Mesodermal cell (in vitro differentiated cells): ENCODE results near the gene RNASEL.

ENCODE experiments used
- H3K27ac ChIP-seq: 2 replicates; pipeline ENCODE4 v1.7.0; 2013; ENCODE audit warnings: mild to moderate bottlenecking, low read depth, low read length, moderate library complexity; ENCODE audit not compliant: severe bottlenecking
- H3K36me3 ChIP-seq: 2 replicates; pipeline ENCODE4 v1.7.1; 2013; ENCODE audit warnings: mild to moderate bottlenecking, low read length, moderate library complexity; ENCODE audit not compliant: control insufficient read depth, insufficient read depth
- H3K4me1 ChIP-seq: one replicate; pipeline ENCODE4 v1.7.1; 2013; ENCODE audit warnings: mild to moderate bottlenecking, low read length; ENCODE audit not compliant: insufficient read depth, control insufficient read depth, poor library complexity, severe bottlenecking
- H3K4me3 ChIP-seq: 2 replicates; pipeline ENCODE4 v1.7.0; 2013; ENCODE audit warnings: low read length, control low read depth, mild to moderate bottlenecking; ENCODE audit not compliant: insufficient read depth, poor library complexity, severe bottlenecking; ENCODE audit errors: extremely low read depth
- H3K9me3 ChIP-seq: 2 replicates; pipeline ENCODE4 v1.7.1; 2013; ENCODE audit warnings: mild to moderate bottlenecking, low read length, moderate library complexity; ENCODE audit not compliant: control insufficient read depth
- WGBS, 2 experiments: methylation state at CpG; one replicate each; pipeline ENCODE4 v1.1.5; 2013; ENCODE audit warnings: missing lambda C conversion rate in 2 of 2; ENCODE audit not compliant: insufficient coverage in 2 of 2; 5-methylcytosine and 5-hydroxymethylcytosine counted together

The RNASEL gene

GRCh38 chr1:182584746-182585145 lies 4.3 kb downstream of the RNASEL start:
- Histone ChIP-seq H3K4me3 (no peak overlapping the region), H3K4me1 (no peaks in the 10 kb centered on the region), H3K27ac (no peak overlapping the region), H3K36me3 (no peaks in the 10 kb centered on the region), H3K9me3 (no peaks in the 10 kb centered on the region)
- WGBS, 2 experiments: 92 to 100% methylated on average over 3 to 4 of the region's 4 CpGs

GRCh38 chr1:182580736-182581135 lies 8.3 kb downstream of the RNASEL start:
- no peaks in the 10 kb centered on the region for H3K4me1 ChIP-seq
- no peaks in the 10 kb centered on the region for H3K9me3 ChIP-seq
- no peak overlapping the region for H3K4me3 ChIP-seq
- 83 to 91% methylated on average over 1 to 2 of the region's 2 CpGs for whole genome bisulfite sequencing, 2 experiments
- no peaks in the 10 kb centered on the region for H3K36me3 ChIP-seq
- no peak overlapping the region for H3K27ac ChIP-seq

GRCh38 chr1:182575540-182576149 lies 13.4 kb downstream of the RNASEL start:
- no peak overlapping the region for H3K27ac ChIP-seq
- no peak overlapping the region for H3K4me3 ChIP-seq
- WGBS, 2 experiments: 84% methylated on average over 3 of the region's 3 CpGs; no CpG with 5 or more reads in 1 of the 2 experiments
- H3K4me1 ChIP-seq: no peaks in the 10 kb centered on the region
- H3K36me3 ChIP-seq: no peaks in the 10 kb centered on the region
- H3K9me3 ChIP-seq: no peaks in the 10 kb centered on the region

GRCh38 chr1:182574156-182574555 lies 14.9 kb downstream of the RNASEL start:
- H3K27ac ChIP-seq: no peak overlapping the region
- 100% methylated on average over 1 to 3 of the region's 4 CpGs for WGBS, 2 experiments
- H3K4me1 ChIP-seq: no peaks in the 10 kb centered on the region
- no peak overlapping the region for H3K4me3 ChIP-seq
- no peaks in the 10 kb centered on the region for H3K9me3 ChIP-seq
- H3K36me3 ChIP-seq: no peaks in the 10 kb centered on the region

GRCh38 chr1:182570611-182570970 lies 18.5 kb downstream of the RNASEL start:
- Histone ChIP-seq H3K4me1 (no peaks in the 10 kb centered on the region), H3K36me3 (no peaks in the 10 kb centered on the region), H3K27ac (no peak overlapping the region), H3K9me3 (no peaks in the 10 kb centered on the region), H3K4me3 (no peak overlapping the region)
- WGBS, 2 experiments: 100% methylated on average over 1 of the region's 2 CpGs

DNA sequence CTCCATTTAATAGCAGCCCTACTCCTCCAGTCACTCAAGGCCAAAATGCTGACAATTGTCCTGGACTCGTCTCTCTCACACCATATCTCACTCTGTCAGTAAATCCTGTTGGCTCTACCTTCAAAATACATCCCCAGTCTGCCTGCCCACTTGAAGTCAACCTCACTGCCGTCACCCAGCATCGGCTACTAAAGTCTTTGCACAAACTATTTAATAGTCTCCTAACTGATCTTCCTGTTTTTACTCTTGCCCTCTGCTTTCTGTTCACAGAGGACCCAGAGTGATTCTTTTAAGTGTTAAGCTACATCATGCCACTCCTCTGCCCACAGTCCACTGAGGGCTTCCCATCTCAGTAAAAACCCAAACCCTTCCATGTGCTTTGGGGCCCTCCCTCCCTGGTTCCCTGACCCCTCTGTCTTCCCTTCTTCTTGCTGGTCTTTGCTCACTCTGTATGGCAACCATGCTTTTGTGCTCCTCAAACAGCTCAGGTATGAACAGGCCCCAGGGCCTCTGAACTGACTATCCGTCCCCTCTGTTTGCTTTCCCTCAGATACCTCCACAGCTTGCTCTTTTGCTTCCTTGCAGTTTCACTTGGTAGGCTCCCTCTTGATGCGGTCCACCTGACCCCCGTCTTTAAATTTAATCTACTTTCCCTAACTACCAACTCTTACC lies 19.0 kb downstream of the RNASEL start:
- Histone ChIP-seq H3K9me3 (no peaks in the 10 kb centered on the region), H3K27ac (no peak overlapping the region), H3K4me3 (no peak overlapping the region), H3K4me1 (no peaks in the 10 kb centered on the region), H3K36me3 (no peaks in the 10 kb centered on the region)
- WGBS, 2 experiments: 86 to 89% methylated on average over 6 of the region's 6 CpGs

- Histone ChIP-seq H3K9me3 (no peaks in the 10 kb centered on the region), H3K4me1 (no peaks in the 10 kb centered on the region), H3K36me3 (no peaks in the 10 kb centered on the region), H3K27ac (no peak overlapping the region), H3K4me3 (no peak overlapping the region)
- 82 to 97% methylated on average over 2 to 3 of the region's 3 CpGs for WGBS, 2 experiments
Measured at GRCh38 chr1:182568647-182569284, 20.3 kb downstream of the RNASEL start.

GRCh38 chr1:182567629-182568028 lies 21.4 kb downstream of the RNASEL start:
- no peak overlapping the region for H3K4me3 ChIP-seq
- no peaks in the 10 kb centered on the region for H3K36me3 ChIP-seq
- no peak overlapping the region for H3K27ac ChIP-seq
- H3K9me3 ChIP-seq: no peaks in the 10 kb centered on the region
- whole genome bisulfite sequencing, 2 experiments: 96 to 100% methylated on average over 2 to 5 of the region's 5 CpGs
- no peaks in the 10 kb centered on the region for H3K4me1 ChIP-seq

GRCh38 chr1:182565537-182565936 lies 23.5 kb downstream of the RNASEL start:
- no peaks in the 10 kb centered on the region for H3K36me3 ChIP-seq
- H3K9me3 ChIP-seq: no peaks in the 10 kb centered on the region
- H3K4me3 ChIP-seq: no peak overlapping the region
- 86% methylated on average over 3 of the region's 3 CpGs; no CpG with 5 or more reads in 1 of the 2 experiments for WGBS, 2 experiments
- H3K27ac ChIP-seq: no peak overlapping the region
- no peaks in the 10 kb centered on the region for H3K4me1 ChIP-seq

DNA sequence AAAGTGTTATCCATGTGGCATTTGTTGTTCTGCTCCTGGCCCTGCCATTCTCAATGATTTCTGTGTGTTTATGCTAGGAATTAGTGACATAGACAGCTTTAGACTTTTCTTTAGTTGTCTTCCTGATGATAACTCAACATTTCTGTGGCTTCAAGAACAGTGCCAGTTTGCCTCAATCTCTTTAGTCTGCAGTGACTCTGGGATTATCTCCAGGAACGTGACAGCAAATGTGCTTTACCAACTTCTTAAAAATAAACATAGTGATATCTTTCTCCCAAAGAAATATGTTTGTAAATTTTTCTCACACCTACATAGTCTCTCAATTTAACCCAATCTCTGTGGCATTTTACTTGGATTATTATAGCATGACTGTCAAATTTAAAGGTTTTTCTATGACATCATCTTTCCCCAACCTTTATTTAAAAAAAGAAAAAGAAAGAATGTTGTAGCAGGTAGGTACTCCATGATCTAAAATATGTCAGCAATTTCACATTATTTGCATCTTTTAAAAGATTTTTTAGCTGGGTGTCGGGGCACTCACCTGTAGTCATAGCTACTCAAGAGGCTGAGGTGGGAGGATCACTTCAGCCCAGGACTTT lies 24.6 kb downstream of the RNASEL start:
- 92% methylated on average over 2 of the region's 2 CpGs; no CpG with 5 or more reads in 1 of the 2 experiments for WGBS, 2 experiments
- H3K27ac ChIP-seq: no peak overlapping the region
- H3K9me3 ChIP-seq: no peaks in the 10 kb centered on the region
- H3K36me3 ChIP-seq: no peaks in the 10 kb centered on the region
- no peak overlapping the region for H3K4me3 ChIP-seq
- no peaks in the 10 kb centered on the region for H3K4me1 ChIP-seq
